Daoy (cell line): ENCODE measurements around the gene RAP2A. TPM values are rescaled to one million over a fixed set of nuclear protein-coding genes. Genes with fewer than 3 reads are reported as not detected.

ENCODE experiments used
- DNase-seq: peaks from one replicate; pipeline ENCODE4 v3.0.0-alpha.2; 2015; ENCODE audit warnings: low read depth
- total RNA-seq: library from RNA; depleted of rRNA; stranded (reverse); fragments of >200 nt; shearing (Covaris generic); gene quantifications from 2 replicates; pipeline ENCODE4 v1.2.3, GENCODE V29; 2014; rRNA removed

Gene RAP2A
- total RNA-seq, 1 experiment from 2014 or later: 9.9 TPM

DNA sequence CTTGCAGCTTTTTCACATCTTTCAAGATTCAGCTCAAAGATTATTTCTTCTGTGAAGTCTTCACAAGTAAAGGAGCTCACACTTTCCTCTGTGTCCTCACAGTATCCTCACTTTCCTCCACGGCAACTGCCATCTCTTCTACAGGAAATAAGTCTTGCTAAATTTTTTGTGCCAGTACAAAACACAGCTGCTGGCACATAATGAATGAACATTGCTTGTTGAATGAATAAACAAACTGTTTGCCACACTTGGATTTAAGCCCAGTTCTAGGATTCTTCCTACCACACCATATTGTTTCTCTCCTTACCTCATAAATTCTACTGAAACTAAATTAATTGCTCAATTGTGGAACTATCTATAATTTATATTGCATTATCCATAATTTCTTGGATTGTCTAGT, 59.5 kb downstream of the RAP2A start:
- DNase-seq: no peak

DNA sequence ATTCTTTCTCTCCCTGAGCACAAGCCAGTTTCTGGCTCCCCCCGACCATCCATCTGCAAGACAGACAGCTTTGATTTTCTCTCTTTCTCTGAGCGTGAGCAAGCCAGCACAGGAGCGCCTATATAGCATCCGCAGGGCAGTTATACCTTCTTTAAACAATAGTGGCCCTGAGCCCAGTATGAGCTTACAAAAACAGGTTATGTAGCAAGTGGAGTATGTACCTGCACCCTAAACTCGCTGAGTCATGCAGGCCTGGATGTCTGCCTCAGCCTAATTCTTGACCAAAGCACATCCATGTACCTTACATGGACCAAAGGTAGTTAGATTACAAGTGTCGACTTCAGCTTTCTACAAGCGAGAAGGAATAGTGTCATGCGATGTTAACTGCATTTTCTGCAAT, 61.7 kb downstream of the RAP2A start:
- DNase-seq: no peak

DNA sequence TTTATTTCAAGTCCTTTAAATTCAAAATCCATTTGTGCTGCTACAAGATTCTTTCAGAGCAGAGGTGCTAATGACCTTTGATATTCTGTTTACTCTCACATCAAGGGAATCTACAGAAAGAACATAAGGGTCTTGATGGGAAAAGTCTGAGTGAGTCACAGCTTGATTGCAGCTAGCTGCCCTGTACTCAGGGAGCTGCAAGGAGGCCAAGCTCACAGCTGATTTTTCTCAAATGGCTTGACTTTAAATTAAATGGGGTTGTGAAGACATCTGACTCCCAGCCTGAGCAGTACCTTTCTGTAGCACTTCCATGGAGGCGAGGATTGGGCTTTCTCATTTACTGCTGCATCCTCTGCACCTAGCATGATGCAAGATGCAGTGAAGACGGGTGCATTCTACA, 62.5 kb downstream of the RAP2A start:
- DNase-seq: no peak

- no peak for DNase-seq
These were observed 63.4 kb downstream of the RAP2A start for GRCh38 chr13:97497400-97497799.

DNA sequence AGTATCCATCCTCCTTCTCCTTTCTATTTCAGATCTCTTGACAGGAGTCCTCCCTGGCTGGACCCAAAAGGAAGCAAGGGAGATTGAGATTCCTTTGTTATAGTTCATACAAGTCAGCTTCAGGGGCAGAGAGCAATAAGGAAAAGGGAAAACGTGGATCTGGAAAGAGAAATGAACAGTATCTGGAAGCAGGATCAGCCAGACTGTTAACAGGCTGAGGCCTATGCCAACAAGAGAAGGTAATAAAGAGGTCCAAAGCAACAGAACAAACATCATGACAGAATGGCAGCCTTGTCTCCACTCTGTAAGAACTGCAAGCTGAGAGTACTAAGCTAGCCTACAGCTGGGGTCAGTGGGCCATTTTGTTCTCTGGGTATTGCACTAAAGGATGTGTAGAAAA, 64.5 kb downstream of the RAP2A start:
- DNase-seq: no peak

- no peak for DNase-seq
These were observed 65.2 kb downstream of the RAP2A start for GRCh38 chr13:97499181-97499580.

DNA sequence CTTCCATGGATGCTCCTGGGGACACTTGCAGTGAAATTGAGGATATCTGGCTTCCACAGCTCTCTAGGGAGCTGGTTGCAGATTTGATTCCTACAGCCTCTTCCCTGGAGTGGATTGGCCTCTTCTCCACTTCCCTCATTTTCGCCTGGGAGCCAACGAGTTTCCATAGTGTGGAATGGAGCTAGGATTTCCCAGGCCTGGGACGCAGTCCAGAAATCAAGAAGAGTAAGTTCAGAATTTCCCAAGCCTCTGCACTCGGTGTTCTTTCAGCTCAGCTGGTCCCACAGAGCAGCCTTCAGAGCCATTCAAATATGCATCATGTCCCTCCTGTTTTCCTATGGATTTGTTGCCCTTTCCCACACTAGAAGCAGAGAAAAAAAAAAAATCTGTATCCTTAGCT, 68.2 kb downstream of the RAP2A start:
- no peak for DNase-seq

DNA sequence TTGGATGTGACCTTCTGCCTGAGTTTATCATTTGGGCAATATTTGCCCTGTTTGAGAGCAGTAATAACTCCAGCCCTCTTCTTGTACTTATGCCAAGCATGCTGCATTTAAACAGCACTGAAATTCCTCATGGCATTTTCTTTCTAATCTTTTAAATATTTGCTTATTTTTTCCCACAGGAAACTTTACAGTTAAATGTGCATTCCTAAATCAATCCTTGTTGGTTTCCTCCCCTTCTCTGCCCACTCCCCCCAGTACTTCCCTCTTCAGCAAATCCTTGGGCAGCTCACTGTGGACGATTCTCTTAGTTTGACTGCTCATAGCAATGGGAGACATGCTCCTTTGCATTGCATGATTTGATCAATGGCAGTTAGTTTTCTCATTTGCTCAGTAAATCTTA, 68.7 kb downstream of the RAP2A start:
- no peak for DNase-seq

- no peak for DNase-seq
These were observed 71.0 kb downstream of the RAP2A start for GRCh38 chr13:97505017-97505416.

DNA sequence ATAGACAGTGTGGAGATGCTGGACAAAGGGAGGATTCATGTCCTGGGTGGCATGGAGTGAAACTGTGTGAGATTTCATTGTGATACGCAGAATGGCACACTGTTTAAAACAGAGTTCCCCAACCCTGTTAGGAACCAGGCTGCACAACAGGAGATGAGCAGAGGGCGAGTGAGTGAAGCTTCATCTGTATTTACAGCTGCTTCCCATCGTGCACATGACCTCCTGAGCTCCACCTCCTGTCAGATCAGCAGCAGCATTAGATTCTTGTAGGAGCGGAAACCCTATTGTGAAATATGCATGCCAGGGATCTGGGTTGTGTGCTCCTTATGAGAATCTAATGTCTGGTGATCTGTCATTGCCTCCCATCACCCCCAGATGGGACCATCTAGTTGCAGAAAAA, 72.5 kb downstream of the RAP2A start:
- DNase-seq: no peak

GRCh38 chr13:97512732-97513131, 78.8 kb downstream of the RAP2A start:
- no peak for DNase-seq

DNA sequence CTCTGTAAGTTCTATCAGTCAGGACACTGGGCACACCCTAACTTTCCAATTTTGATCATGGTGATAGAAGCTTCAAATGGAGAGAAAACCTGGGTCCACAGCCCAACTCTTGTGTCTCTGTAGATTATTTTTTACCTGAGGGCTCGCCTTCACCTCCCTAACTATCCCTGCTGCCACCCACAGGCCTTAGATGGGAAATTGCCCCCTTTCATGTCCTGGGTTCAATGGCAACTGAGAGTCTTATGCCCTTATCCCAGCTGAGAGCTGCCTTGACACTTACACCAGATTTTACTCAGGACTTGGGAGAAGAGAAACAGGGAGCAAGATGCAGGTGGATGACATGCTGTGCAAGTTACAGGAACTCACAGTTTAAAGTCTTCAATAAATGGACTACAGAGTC, 81.7 kb downstream of the RAP2A start:
- no peak for DNase-seq

DNA sequence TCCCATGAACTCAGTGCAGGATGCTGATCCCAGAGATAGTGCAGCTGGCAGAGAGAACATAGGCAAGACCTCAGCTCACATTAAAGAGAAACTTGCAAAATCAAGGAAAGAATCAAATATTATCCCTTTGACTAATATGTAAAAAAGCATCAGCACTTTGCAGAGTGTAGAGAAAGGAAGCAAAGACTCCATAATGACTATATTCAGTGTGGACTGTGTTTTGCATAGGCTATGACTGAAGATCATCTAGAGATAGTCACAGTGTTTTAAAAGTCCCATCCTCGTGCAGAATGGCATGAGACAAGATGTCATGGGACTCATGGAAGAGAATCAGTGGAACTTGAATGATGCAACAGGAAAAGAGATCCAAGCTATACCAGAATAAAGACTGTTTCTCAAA, 84.0 kb downstream of the RAP2A start:
- no peak for DNase-seq

Other genes starting within 250 kb of the RAP2A start
- 30.4 and 33.2 TPM in 2 replicates for gene MBNL2, start 211.8 kb upstream of the RAP2A start, total RNA-seq